ENCODE data around the gene C11orf68. TPM values are rescaled to one million over a fixed set of nuclear protein-coding genes. Genes with fewer than 3 reads are reported as not detected.

C11orf68 gene
- total RNA-seq, 1 donor: 52.8 TPM

DNA sequence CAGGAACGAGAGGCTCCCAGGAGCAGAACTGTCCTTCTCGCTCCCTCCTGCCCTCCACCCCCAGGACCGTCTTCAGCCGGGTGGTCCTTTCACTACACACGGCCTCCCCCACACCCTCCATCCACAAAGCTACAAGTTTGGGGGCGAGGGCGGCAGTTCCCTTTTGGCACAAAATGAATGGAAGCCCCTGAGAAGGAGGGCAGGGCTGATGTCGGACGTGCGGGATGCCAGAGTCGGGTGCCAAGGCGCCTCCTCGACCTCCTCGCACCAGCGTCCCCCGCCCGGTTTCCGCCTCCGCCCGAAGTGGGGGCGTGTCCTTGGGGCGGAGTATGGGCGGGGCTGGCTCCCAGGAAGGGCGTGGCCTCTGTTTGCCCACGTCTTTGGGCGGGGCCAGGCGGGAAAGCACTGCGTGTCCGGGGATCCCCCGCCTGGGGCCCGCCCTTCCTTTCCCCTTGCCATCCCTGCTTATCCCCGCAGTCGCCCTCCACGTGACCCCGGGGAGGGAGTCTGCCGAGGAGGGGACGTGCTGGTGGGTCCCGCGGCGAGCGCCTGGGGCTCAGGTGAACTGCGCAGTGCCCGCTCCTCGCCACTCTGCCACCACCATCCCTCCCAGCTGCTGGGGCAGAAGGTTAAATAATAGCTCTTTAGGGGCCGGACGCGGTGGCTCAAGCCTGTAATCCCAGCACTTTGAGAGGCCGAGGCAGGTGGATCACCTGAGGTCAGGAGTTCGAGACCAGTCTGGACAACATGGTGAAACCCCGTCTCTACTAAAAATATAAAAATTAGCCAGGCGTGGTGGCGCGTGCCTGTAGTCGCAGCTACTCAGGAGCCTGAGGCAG is 45.3 kb downstream of the C11orf68 start:
- peak; percentile 90 to 92 (median 91) for DNase-seq (ENCODE audit: low read depth in 2 of 3, low spot score in 2 of 3)

DNA sequence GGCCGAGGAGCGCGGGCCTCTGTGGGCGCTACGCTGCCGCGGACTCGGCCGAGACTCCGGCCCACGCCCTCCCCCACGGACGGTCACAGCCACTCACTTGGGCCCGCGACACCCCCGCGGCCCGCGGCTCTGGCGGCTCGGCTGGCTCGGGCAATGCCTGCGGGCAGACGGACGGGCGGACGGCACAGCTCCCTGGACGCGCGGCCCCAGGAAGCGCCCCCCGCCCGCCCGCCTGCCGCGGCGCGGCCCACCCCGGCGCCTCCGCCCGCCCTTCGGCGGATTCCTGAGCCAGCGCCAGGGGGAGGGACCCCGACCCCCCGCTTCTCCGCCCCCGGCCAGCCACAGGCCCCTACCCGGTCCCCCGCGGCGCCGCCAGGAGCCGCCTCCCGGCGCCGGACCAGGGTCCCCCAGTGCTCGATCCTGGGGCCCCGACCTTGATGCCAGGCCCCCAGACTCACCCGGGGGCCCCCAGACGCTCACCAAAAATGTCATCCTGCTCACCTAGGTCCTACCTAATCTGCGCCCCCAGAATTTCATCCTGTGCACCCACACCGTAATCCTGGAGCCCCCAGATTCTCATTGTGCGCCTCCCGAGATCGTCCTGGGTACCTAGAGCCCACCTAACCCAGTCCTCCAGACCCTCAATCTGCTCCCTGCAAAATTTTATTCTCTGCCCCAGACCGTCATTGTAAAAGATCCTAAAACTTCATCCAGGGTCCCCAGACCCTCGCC is 46.1 kb downstream of the C11orf68 start, which contains the start of gene EFEMP2:
Gene EFEMP2, minus strand, starts transcription at position 215 of the 732 bp plus-strand sequence. CDS start 446 bp downstream, outside the sequence.
- no peak for DNase-seq (ENCODE audit: low read depth in 2 of 3, low spot score in 2 of 3)

DNA sequence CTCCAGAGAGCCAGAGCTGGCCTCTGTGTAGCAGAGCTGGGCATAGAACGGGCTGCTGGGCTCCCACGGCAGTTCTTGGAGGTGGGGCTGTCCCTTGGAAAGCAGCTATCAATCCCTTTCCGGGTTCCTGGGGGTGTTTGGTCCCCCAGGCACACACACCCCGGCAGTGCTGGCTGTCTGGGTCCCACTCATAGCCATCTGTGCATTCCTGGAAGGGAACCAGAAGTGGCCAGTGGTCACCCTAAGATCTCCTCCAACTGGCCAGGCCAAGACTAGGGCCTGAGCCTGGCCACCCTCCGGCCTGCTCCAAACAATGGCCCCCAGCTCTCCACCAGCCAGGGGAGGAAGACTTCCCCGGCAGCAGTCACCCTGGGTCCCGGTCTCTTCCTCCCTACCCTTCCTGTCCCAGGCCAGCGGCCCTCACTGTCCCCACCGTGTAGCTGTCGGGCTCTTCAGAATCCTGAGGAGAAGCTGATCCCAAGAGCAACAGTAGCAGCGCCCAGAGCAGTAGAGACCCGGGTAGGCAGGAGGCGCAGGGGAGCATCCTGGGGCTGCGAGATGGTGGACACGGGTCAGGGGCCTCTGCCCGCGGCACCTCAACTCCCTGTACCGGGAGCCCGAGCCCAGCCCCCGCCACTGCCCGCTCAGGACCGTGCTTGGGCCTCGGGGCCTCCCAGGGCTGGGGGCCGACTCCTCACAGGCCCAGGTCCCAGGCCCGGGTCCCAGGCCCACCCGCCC is 46.9 kb downstream of the C11orf68 start:
- no peak for DNase-seq (ENCODE audit: low read depth in 2 of 3, low spot score in 2 of 3)

DNA sequence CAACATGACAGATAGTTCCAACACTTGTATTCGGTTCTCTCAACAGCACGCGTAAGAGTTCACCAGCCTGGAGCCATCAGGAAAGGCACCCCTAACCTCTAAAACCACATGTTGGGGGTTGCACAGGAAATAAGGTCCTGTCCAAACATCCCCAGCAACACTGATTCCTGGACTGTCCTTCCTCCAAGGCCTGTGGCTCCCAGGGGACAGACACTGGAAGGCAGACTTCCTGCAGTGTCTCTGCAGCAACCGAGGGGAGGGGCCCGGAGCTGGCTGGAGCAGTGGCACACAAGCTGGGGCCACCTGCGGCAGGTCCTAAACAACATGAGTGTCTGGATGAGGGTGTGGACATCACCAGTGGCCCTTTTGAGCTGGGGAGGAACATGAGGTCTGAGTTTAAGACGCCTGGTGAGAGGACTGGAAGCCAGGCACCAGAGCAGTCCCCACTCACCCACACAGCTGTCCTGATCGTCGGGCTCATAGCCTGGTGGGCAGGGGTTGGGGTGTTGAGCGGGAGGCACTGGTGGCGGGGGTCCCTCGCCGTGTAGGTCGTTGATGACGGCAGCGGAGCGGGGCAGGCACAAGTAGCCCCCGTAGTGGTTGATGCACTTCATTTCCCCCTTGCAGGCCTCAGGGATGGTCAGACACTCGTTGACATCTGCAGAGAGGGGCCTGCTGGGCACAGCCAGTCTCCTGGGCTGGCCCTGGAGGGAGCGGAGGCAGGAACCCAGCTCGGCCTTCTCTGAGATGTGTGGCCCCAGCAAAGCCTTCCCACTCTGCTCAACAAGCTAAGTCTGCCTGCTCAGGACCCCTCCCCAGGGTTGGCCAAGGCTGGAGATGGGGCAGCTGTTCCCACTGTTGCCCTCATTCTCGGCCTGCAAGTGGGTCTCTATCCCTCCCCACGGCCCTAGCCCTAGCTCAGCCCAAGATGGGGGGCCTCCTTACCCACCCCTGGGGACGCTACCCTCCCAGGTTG is 47.9 kb downstream of the C11orf68 start:
- no peak for DNase-seq (ENCODE audit: low read depth in 2 of 3, low spot score in 2 of 3)

GRCh38 chr11:65870307-65870658 is 48.6 kb downstream of the C11orf68 start:
- no peak for DNase-seq (ENCODE audit: low read depth in 2 of 3, low spot score in 2 of 3)

GRCh38 chr11:65869643-65870306 is 49.1 kb downstream of the C11orf68 start:
- no peak for DNase-seq (ENCODE audit: low read depth in 2 of 3, low spot score in 2 of 3)

DNA sequence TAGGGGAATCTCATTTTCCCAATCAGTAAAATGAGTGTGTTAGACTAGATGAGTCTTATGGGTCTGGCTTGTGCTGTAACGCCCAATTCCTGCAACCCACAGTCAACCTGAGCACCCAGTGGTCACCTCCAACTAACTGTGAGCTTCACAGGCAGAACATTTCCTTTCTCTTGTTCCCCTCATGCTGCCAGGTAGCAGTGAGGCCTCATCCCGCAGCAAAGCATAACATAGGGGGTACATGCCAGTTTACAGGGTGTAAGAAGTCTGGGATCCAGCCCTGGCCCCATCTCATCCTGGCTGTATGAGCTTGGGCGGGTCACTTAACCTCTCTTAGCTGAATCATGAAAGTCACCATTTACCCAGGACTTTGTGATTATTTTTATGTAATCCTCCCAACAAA is 50.0 kb downstream of the C11orf68 start:
- DNase-seq (ENCODE audit: low read depth in 2 of 3, low spot score in 2 of 3): no peak

- peak in 1 of 3 donors; percentile 46 for DNase-seq (ENCODE audit: low read depth in 2 of 3, low spot score in 2 of 3)
Measured at GRCh38 chr11:65868076-65868667, 50.7 kb downstream of the C11orf68 start.

DNA sequence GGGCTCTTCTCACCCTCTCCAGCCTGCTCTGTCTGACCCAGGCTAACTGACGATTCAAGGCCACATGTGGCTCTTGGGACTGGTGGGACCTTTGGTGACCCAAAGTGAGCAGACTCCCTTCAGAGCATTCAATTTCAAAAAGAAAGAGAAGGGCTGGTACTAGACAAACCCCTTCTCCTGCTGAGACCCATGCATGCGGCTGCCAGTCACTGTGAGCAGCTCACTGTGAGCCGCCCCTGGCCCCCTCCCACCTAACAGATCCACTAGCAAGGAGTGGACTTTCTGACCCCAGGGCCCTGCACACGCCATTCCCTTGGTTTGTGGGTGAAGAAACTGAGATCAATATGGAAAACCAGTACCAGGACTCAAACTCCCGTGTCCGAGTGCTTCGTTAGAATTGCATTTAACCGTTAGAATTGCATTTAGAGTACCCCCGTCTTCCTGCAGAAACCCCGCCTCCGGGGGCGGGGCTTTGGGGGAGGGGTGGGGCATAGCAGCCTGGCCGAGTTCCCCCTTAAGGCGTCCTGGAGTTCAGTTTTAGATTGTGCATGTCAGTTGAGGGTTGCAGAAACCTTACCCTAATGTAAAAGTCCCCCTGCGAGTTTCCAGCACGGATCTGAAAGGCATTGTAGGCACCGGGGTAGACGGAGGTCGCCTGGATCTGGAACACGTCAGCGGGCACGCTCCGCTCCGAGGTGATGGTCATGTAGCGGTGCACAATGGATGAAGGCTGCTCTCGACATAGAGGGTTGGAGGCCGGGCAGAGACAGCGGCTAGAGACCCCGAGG is 51.4 kb downstream of the C11orf68 start:
- DNase-seq (ENCODE audit: low read depth in 2 of 3, low spot score in 2 of 3): peak in 2 of 3 donors; percentile 36 to 45

Other genes starting within 250 kb of the C11orf68 start
- 75.7 TPM for gene KAT5, start 206.8 kb downstream of the C11orf68 start, total RNA-seq
- gene RNASEH2C, start 198.3 kb downstream of the C11orf68 start, total RNA-seq: 77.8 TPM
- 16.2 TPM for gene AP5B1, start 138.1 kb downstream of the C11orf68 start, total RNA-seq
- gene OVOL1, start 132.0 kb downstream of the C11orf68 start, total RNA-seq: 0.27 TPM
- 4.3 TPM for gene SNX32, start 85.1 kb downstream of the C11orf68 start, total RNA-seq
- gene CFL1, start 60.9 kb downstream of the C11orf68 start, total RNA-seq: 701 TPM
- 85.1 TPM for gene MUS81, start 58.6 kb downstream of the C11orf68 start, total RNA-seq
- gene EFEMP2, start 46.3 kb downstream of the C11orf68 start, total RNA-seq: 13.7 TPM
- gene CTSW, start 39.2 kb downstream of the C11orf68 start, total RNA-seq: 95.9 TPM
- gene FIBP, start 30.6 kb downstream of the C11orf68 start, total RNA-seq: 193 TPM
- 43.6 TPM for gene CCDC85B, start 28.4 kb downstream of the C11orf68 start, total RNA-seq
- 24.5 TPM for gene FOSL1, start 18.7 kb downstream of the C11orf68 start, total RNA-seq
- gene DRAP1, start 364 bp upstream of the C11orf68 start, total RNA-seq: 104 TPM
- not detected for gene TSGA10IP, start 26.4 kb upstream of the C11orf68 start, total RNA-seq
- 62.2 TPM for gene SART1, start 42.7 kb upstream of the C11orf68 start, total RNA-seq
- 22.6 TPM for gene EIF1AD, start 83.1 kb upstream of the C11orf68 start, total RNA-seq
- 21.5 TPM for gene BANF1, start 83.4 kb upstream of the C11orf68 start, total RNA-seq
- not detected for gene CST6, start 92.9 kb upstream of the C11orf68 start, total RNA-seq
- gene CATSPER1, start 107.4 kb upstream of the C11orf68 start, total RNA-seq: 0.27 TPM
- gene GAL3ST3, start 130.1 kb upstream of the C11orf68 start, total RNA-seq: 3.2 TPM
- gene SF3B2, start 133.3 kb upstream of the C11orf68 start, total RNA-seq: 197 TPM
- gene PACS1, start 151.2 kb upstream of the C11orf68 start, total RNA-seq: 75.9 TPM